Fibroblast of lung (primary cell): ENCODE measurements around the gene NR5A1. TPM values are rescaled to one million over a fixed set of nuclear protein-coding genes. Genes with fewer than 3 reads are reported as not detected.

ENCODE experiments used
- DNase-seq, 2 donors: peaks; one replicate each; pipeline versions ENCODE4 v3.0.0 to v3.0.0-alpha.2; 2010; ENCODE audit warnings: low read depth in 2 of 2
- H2AFZ ChIP-seq: 2 replicates; pipeline ENCODE4 v1.5.1; 2012; ENCODE audit warnings: low read length, control low read depth, inconsistent platforms
- H3K27ac ChIP-seq: 2 replicates; pipeline ENCODE4 v1.5.1; 2011; ENCODE audit warnings: low read length, control low read depth; ENCODE audit not compliant: insufficient read depth
- H3K27me3 ChIP-seq: 2 replicates; pipeline ENCODE4 v1.5.1; 2011; ENCODE audit warnings: mild to moderate bottlenecking, low read length; ENCODE audit not compliant: control insufficient read depth, insufficient read depth
- H3K36me3 ChIP-seq: 2 replicates; pipeline ENCODE4 v1.5.1; 2011; ENCODE audit warnings: low read length; ENCODE audit not compliant: control insufficient read depth, insufficient read depth
- H3K4me1 ChIP-seq: 2 replicates; pipeline ENCODE4 v1.5.1; 2011; ENCODE audit warnings: low read length; ENCODE audit not compliant: control insufficient read depth, insufficient read depth; ENCODE audit errors: extremely low read depth
- H3K4me2 ChIP-seq: 2 replicates; pipeline ENCODE4 v1.5.1; 2011; ENCODE audit warnings: low read length, control low read depth; ENCODE audit not compliant: insufficient read depth; ENCODE audit errors: extremely low read depth
- H3K4me3 ChIP-seq, 4 experiments: fragments of 200-600 bp in 1 of 4; sonication (generic) in 1 of 4; replicated peaks in 1 of 4; 2 replicates each; pipeline ENCODE4 v1.5.1; 2011 to 2016; ENCODE audit warnings: low read length in 4 of 4, low read depth in 3 of 4, mild to moderate bottlenecking in 3 of 4, control low read depth in 2 of 4, inconsistent platforms in 1 of 4, mixed read lengths in 1 of 4; ENCODE audit not compliant: insufficient read depth in 1 of 4; ENCODE audit errors: control extremely low read depth in 1 of 4
- H3K79me2 ChIP-seq: 2 replicates; pipeline ENCODE4 v1.5.1; 2012; ENCODE audit warnings: mild to moderate bottlenecking, low read length, inconsistent platforms; ENCODE audit not compliant: control insufficient read depth, insufficient read depth
- H3K9ac ChIP-seq: 2 replicates; pipeline ENCODE4 v1.5.1; 2011; ENCODE audit warnings: mild to moderate bottlenecking, low read length, control low read depth; ENCODE audit not compliant: insufficient read depth
- H3K9me3 ChIP-seq: 2 replicates; pipeline ENCODE4 v1.5.1; 2012; ENCODE audit warnings: low read depth, low read length; ENCODE audit not compliant: control insufficient read depth, insufficient read depth
- H4K20me1 ChIP-seq: 2 replicates; pipeline ENCODE4 v1.5.1; 2011; ENCODE audit warnings: low read length; ENCODE audit not compliant: control insufficient read depth, insufficient read depth; ENCODE audit errors: extremely low read depth
- CTCF ChIP-seq, 2 donors: IDR thresholded peaks in 1 of 2; conservative IDR thresholded peaks in 1 of 2; 1 replicate in 1 of 2; 2 replicates in 1 of 2; pipeline ENCODE4 v1.5.1; 2011 to 2012; ENCODE audit warnings: low read length in 2 of 2, control low read depth in 1 of 2, inconsistent platforms in 1 of 2, low read depth in 1 of 2, mild to moderate bottlenecking in 1 of 2
- EZH2 ChIP-seq: IDR thresholded peaks from 2 replicates; pipeline ENCODE4 v1.5.1; 2012; ENCODE audit warnings: low read length, control low read depth, mild to moderate bottlenecking; ENCODE audit errors: missing control alignments
- polyA plus RNA-seq, 2 donors: library from polyadenylated mRNA; depleted of rRNA in 1 of 2; stranded (reverse) in 1 of 2; unstranded in 1 of 2; fragments of >200 nt; gene quantifications; 2 replicates each; pipeline ENCODE4 v1.2.1, GENCODE V29; 2011 to 2012; ENCODE audit warnings: missing spikeins in 1 of 2
- total RNA-seq: library from RNA; depleted of rRNA; stranded (reverse); fragments of >200 nt; gene quantifications from 2 replicates; pipeline ENCODE4 v1.2.1, GENCODE V29; 2014

Gene NR5A1
- total and polyA plus RNA-seq, 2 donors (not counting 1 experiment from before 2014, with no cell fraction given): not detected

GRCh38 chr9:124512806-124513204 lies 5.6 kb upstream of the NR5A1 start:
- no peak overlapping the region for H3K4me2 ChIP-seq
- H3K4me3 ChIP-seq: no peak overlapping the region
- no peaks in the 10 kb centered on the region for H3K4me1 ChIP-seq
- no peaks in the 10 kb centered on the region for H3K9me3 ChIP-seq
- H3K36me3 ChIP-seq: no peaks in the 10 kb centered on the region
- peaks cover 29% of the 10 kb centered on the region for H3K27me3 ChIP-seq
- TF ChIP-seq EZH2 (no peak), CTCF (conservative IDR thresholded peaks at IDR 0.05 in 1 of 2, IDR thresholded peaks at IDR 0.05 in 1 of 2; ENCODE audit: low read depth in 1 of 2, low read length in 2 of 2) (no peak)
- DNase-seq: no peak
- H3K27ac ChIP-seq: no peak overlapping the region
- H2AFZ ChIP-seq: no peak overlapping the region
- no peak overlapping the region for H3K9ac ChIP-seq
- H4K20me1 ChIP-seq: no peaks in the 10 kb centered on the region
- no peaks in the 10 kb centered on the region for H3K79me2 ChIP-seq

- Histone ChIP-seq H3K79me2 (no peaks in the 10 kb centered on the region), H3K4me1 (no peaks in the 10 kb centered on the region), H3K9me3 (no peaks in the 10 kb centered on the region), H3K4me2 (no peak overlapping the region), H2AFZ (no peak overlapping the region), H4K20me1 (no peaks in the 10 kb centered on the region), H3K27me3 (peaks cover 26% of the 10 kb centered on the region), H3K4me3 (no peak overlapping the region), H3K36me3 (no peaks in the 10 kb centered on the region), H3K9ac (no peak overlapping the region), H3K27ac (no peak overlapping the region)
- DNase-seq: no peak
- no peak for TF ChIP-seq CTCF (conservative IDR thresholded peaks at IDR 0.05 in 1 of 2, IDR thresholded peaks at IDR 0.05 in 1 of 2; ENCODE audit: low read depth in 1 of 2, low read length in 2 of 2)
- no peak for TF ChIP-seq EZH2
Measured at GRCh38 chr9:124511891-124512805, 4.9 kb upstream of the NR5A1 start.

- H3K9ac ChIP-seq: no peak overlapping the region
- no peak overlapping the region for H3K27ac ChIP-seq
- no peaks in the 10 kb centered on the region for H3K9me3 ChIP-seq
- H3K4me2 ChIP-seq: no peak overlapping the region
- H3K4me3 ChIP-seq: no peak overlapping the region
- no peaks in the 10 kb centered on the region for H3K79me2 ChIP-seq
- TF ChIP-seq EZH2 (no peak), CTCF (conservative IDR thresholded peaks at IDR 0.05 in 1 of 2, IDR thresholded peaks at IDR 0.05 in 1 of 2; ENCODE audit: low read depth in 1 of 2, low read length in 2 of 2) (no peak)
- H3K36me3 ChIP-seq: no peaks in the 10 kb centered on the region
- no peak for DNase-seq
- H2AFZ ChIP-seq: no peak overlapping the region
- no peaks in the 10 kb centered on the region for H3K4me1 ChIP-seq
- H3K27me3 ChIP-seq: peaks cover 19% of the 10 kb centered on the region
- no peaks in the 10 kb centered on the region for H4K20me1 ChIP-seq
Measured at GRCh38 chr9:124511426-124511840, 4.2 kb upstream of the NR5A1 start.
